Keratinocyte (primary cell): Measurements from ENCODE around the gene BAG5.

Source experiments
- EZH2 ChIP-seq: IDR thresholded peaks from one replicate; pipeline ENCODE4 v1.6.1; 2012; ENCODE audit warnings: inconsistent platforms, mild to moderate bottlenecking, low read length, moderate library complexity
- TF ChIP-seq, protein P1 (sequence below), 3 experiments: IDR thresholded peaks in 1 of 3; conservative IDR thresholded peaks in 1 of 3; optimal IDR thresholded peaks in 1 of 3; 2 replicates in 2 of 3; 3 replicates in 1 of 3; pipeline versions ENCODE3 to v1.5.1; 2011; ENCODE audit warnings: low read length in 3 of 3, mild to moderate bottlenecking in 3 of 3, moderate library complexity in 2 of 3, control low read depth in 1 of 3, inconsistent platforms in 1 of 3; ENCODE audit not compliant: insufficient read depth in 2 of 3; ENCODE audit errors: extremely low read depth in 1 of 3

GRCh38 chr14:103581954-103582703, 19.7 kb upstream of the BAG5 start:
- TF ChIP-seq, protein P1, sequence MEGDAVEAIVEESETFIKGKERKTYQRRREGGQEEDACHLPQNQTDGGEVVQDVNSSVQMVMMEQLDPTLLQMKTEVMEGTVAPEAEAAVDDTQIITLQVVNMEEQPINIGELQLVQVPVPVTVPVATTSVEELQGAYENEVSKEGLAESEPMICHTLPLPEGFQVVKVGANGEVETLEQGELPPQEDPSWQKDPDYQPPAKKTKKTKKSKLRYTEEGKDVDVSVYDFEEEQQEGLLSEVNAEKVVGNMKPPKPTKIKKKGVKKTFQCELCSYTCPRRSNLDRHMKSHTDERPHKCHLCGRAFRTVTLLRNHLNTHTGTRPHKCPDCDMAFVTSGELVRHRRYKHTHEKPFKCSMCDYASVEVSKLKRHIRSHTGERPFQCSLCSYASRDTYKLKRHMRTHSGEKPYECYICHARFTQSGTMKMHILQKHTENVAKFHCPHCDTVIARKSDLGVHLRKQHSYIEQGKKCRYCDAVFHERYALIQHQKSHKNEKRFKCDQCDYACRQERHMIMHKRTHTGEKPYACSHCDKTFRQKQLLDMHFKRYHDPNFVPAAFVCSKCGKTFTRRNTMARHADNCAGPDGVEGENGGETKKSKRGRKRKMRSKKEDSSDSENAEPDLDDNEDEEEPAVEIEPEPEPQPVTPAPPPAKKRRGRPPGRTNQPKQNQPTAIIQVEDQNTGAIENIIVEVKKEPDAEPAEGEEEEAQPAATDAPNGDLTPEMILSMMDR (optimal IDR thresholded peaks at IDR 0.05 in 1 of 3, IDR thresholded peaks at IDR 0.05 in 1 of 3, conservative IDR thresholded peaks at IDR 0.05 in 1 of 3; ENCODE audit: extremely low read depth in 1 of 3, insufficient read depth in 2 of 3, low read length in 3 of 3), result no peak
- no peak for TF ChIP-seq EZH2
